GM12878 (cell line): Measurements from ENCODE around the gene MRTFB.

Experiments used
- CHD4 ChIP-seq: fragments of 200-600 bp; sonication (generic); IDR thresholded peaks from 2 replicates; pipeline ENCODE4 v1.6.1; 2016; ENCODE audit warnings: mild to moderate bottlenecking
- POLR2AphosphoS5 ChIP-seq: IDR thresholded peaks from 2 replicates; pipeline ENCODE4 v1.6.1; 2011; ENCODE audit warnings: mild to moderate bottlenecking, low read length, inconsistent platforms
- RELA ChIP-seq: fragments of 450-650 bp; IDR thresholded peaks from 2 replicates; pipeline ENCODE4 v1.8.0; 2014; ENCODE audit warnings: borderline replicate concordance; ENCODE audit not compliant: partially characterized antibody
- TF ChIP-seq, protein P1 (sequence below): IDR thresholded peaks from 2 replicates; pipeline ENCODE4 v1.6.1; 2012; ENCODE audit warnings: low read depth, low read length, improper control_type of control experiment

DNA sequence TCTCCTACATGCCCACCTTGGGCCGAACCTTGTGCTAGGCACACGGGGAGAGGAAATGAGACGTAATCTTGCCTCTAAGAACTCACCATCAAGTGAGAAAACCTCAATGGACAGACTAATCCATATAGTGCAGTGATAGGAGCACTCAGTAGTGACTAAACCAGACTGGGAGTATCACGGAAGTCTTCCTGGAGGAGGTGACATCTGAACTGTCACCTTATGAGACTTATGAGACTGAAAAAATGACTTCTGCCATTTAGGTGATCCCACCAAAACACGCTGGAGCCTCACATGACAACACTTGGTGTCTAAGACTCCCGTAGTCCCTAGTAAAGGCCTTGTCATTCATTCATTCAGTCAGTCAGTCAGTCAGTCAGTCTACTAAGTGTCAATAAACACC, 27.3 kb upstream of the MRTFB start:
- TF ChIP-seq, protein P1, sequence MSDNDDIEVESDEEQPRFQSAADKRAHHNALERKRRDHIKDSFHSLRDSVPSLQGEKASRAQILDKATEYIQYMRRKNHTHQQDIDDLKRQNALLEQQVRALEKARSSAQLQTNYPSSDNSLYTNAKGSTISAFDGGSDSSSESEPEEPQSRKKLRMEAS, result no peak
- TF ChIP-seq POLR2AphosphoS5 (no peak), RELA (no peak), CHD4 (no peak)
